NB4 (cell line): ENCODE data around the gene STH.

Experiments
- CTCF ChIP-seq: IDR thresholded peaks from one replicate; pipeline ENCODE4 v1.5.1; 2012; ENCODE audit warnings: low read depth, low read length
- MAX ChIP-seq: IDR thresholded peaks from 2 replicates; pipeline ENCODE4 v1.6.1; 2011; ENCODE audit warnings: low read depth, low read length
- MYC ChIP-seq: IDR thresholded peaks from 2 replicates; pipeline ENCODE4 v1.6.1; 2011; ENCODE audit warnings: low read depth, low read length
- POLR2A ChIP-seq: IDR thresholded peaks from 2 replicates; pipeline ENCODE4 v1.6.1; 2011; ENCODE audit warnings: mild to moderate bottlenecking; ENCODE audit not compliant: insufficient read length; ENCODE audit errors: extremely low read depth

- TF ChIP-seq POLR2A (no peak), CTCF (no peak), MYC (no peak), MAX (no peak)
Observed at GRCh38 chr17:46025510-46026165, 26.6 kb downstream of the STH start.
